HG03442 (cell line): ENCODE measurements around the gene LASP1.
"Not testable (repeated sequence)": the region's sequence is repeated elsewhere in the genome, so short reads cannot be mapped to it uniquely, and the experiment has no call there.

Source experiments
- ATAC-seq: cut with Tn5 transposase; IDR thresholded peaks from one replicate; pipeline ENCODE4 v1.9.1; 2021; ENCODE audit warnings: mild to moderate bottlenecking, moderate library complexity; ENCODE audit not compliant: unreplicated experiment

LASP1 gene

GRCh38 chr17:38906460-38907228 is 36.8 kb downstream of the LASP1 start:
- no peak for ATAC-seq

DNA sequence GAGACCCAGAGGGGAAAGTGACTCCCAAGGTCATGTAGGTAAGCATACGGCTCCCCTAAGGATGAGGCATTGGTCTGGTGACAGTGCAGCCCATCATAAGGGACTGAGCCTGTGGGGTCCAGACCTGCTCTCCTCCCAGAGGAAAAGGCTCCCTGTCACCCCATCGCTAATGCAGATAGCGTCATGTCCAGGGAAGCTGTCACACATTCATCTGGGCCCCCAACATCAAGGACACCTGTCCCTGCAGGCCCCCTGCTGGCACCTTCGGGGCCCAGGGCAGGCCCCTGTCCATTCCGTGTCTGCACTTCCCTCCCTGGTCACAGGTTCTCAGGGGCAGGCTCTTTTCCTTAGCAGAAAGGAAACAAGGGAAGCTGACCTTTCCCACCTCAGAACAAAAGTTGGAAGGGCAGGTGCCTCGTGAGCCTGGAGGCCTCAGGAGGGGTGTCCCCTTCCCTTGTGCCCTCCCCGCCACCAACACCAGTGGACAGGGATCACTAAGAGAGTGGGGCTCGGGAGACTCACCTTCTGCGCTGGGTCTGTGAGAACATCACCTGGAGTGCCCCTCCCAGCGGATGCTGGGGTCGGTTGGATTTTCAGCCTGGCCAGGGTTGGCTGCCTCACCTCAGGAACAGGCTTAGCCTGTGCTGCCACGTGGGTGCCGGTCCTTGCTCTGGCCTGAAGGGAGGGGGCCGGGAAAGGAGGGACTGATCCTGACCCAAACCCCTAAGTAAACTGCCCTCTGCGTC is 38.2 kb downstream of the LASP1 start:
- no peak for ATAC-seq

- ATAC-seq = no peak
These were observed 38.9 kb downstream of the LASP1 start for GRCh38 chr17:38908676-38909181.

GRCh38 chr17:38910325-38910724 is 40.5 kb downstream of the LASP1 start:
- no peak for ATAC-seq

- ATAC-seq = no peak
These were observed 41.3 kb downstream of the LASP1 start for GRCh38 chr17:38911081-38911730.

DNA sequence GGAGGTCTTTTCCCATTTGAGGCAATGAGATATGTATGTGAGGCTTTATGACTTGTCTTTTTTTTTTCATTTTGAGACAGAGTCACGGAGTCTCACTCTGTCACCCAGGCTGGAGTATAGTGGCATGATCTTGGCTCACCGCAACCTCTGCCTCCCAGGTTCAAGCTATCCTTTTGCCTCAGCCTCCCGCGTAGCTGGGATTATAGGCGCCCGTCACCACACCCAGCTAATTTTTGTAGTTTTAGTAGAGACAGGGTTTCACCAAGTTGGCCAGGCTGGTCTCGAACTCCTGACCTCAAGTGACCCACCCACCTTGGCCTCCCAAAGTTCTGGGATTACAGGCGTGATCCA is 41.8 kb downstream of the LASP1 start:
- not testable (repeated sequence) for ATAC-seq

DNA sequence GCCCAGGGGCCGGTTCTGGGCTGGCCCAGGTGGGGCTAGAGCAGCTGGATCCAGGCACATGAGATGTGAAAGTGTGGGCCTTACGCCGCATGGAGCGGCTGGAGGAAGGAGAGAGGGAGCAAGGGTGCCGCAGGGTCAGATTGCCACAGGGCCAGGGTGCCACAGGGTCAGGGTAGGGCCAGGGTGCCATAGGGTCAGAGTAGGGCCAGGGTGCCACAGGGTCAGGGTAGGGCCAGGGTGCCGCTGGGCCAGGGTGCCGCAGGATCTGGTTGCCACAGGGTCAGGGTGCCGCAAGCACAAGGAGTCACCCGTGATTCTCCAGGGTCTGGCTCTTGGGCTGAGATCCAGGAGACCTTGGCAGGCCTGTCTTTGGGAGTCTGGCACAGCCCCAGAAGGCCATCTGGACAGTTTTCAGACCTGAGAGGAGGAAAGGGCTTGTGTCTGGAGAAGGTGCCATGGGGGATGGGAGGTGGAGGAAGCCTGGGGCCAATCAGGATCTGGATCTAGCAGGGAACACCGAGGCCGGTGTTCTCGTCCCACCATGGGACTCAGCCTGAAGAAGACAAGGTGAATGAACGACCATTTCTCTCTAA is 42.5 kb downstream of the LASP1 start:
- no peak for ATAC-seq

- no peak for ATAC-seq
These were observed 45.1 kb downstream of the LASP1 start for GRCh38 chr17:38914741-38915638.

DNA sequence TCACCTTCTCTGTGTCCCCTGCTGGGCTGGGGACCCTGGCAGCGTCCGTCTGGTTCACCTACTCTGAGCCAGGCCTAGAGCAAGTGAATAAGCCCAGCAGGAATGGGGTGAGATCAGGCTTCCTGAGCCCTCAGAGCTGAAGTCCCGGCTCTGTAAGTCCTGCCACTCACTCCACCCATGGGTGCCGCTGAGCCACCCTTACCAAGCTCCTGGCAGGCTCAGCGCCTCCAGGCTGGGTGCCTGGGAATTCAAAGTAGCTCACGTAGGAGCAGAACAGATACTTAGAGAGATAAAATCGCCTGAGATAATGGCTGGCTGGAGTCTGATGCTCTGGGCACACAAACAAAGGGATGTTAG is 45.8 kb downstream of the LASP1 start:
- no peak for ATAC-seq

DNA sequence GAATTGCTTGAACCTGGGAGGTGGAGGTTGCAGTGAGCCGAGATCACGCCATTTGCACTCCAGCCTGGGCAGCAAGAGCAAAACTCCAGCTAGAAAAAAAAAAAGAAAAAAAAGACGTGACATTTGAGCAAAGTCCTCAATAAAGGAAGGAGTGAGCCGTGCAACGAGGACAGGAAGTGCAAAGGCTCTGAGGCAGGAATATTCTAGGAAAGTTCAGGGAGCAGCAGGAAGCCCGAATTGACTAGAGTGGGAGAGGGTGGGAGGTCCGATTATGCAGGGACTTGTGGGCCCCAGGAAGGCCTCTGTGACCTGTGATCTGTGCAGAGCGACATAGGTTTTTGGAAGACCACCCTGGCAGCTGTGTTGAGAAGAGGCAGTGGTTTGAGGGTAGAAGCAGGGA is 46.9 kb downstream of the LASP1 start:
- ATAC-seq = no peak

DNA sequence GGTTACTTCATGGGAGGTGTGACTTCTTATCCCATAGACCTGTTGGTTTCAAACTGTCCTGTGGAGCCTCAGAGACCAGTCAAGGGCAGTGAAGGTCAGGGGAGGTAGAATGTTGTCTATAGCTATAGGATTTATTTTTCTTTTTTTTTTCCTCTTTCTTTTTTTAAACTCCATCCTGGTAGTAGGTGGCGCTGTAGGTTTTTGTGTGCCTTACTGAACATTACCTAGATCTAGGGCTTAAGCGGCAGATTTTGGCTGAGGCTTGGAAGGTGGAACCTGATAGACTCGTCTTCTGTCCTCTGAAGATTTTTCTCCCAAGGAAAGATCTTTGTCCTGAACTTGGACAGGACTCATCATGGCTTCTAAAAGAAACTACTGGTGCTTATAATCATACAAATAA is 47.4 kb downstream of the LASP1 start:
- ATAC-seq = no peak

GRCh38 chr17:38918129-38918913 is 48.5 kb downstream of the LASP1 start:
- no peak for ATAC-seq

DNA sequence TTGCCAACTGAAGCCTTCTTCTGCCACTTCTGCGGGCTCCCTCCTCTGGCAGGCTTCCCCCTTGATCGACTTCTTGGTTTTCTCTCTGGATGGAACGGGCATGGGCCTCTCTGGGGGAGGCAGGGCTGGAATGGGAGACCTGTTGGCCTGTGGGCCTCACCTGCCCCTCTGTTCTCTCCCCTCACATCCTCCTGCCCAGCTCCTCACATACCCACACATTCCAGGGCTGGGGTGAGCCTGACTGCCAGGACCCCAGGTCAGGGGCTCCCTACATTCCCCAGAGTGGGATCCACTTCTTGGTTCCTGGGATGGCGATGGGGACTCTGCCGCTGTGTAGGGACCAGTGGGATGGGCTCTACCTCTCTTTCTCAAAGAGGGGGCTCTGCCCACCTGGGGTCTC is 49.1 kb downstream of the LASP1 start:
- no peak for ATAC-seq

GRCh38 chr17:38919316-38920078 is 49.6 kb downstream of the LASP1 start:
- no peak for ATAC-seq

DNA sequence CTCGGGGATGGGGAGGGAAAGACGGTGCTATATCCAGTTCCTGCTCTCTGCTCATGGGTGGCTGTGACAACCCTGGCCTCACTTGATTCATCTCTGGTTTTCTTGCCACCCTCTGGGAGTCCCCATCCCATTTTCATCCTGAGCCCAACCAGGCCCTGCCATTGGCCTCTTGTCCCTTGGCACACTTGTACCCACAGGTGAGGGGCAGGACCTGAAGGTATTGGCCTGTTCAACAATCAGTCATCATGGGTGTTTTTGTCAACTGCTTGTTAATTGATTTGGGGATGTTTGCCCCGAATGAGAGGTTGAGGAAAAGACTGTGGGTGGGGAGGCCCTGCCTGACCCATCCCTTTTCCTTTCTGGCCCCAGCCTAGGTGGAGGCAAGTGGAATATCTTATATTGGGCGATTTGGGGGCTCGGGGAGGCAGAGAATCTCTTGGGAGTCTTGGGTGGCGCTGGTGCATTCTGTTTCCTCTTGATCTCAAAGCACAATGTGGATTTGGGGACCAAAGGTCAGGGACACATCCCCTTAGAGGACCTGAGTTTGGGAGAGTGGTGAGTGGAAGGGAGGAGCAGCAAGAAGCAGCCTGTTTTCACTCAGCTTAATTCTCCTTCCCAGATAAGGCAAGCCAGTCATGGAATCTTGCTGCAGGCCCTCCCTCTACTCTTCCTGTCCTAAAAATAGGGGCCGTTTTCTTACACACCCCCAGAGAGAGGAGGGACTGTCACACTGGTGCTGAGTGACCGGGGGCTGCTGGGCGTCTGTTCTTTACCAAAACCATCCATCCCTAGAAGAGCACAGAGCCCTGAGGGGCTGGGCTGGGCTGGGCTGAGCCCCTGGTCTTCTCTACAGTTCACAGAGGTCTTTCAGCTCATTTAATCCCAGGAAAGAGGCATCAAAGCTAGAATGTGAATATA is 50.8 kb downstream of the LASP1 start:
- ATAC-seq = no peak

DNA sequence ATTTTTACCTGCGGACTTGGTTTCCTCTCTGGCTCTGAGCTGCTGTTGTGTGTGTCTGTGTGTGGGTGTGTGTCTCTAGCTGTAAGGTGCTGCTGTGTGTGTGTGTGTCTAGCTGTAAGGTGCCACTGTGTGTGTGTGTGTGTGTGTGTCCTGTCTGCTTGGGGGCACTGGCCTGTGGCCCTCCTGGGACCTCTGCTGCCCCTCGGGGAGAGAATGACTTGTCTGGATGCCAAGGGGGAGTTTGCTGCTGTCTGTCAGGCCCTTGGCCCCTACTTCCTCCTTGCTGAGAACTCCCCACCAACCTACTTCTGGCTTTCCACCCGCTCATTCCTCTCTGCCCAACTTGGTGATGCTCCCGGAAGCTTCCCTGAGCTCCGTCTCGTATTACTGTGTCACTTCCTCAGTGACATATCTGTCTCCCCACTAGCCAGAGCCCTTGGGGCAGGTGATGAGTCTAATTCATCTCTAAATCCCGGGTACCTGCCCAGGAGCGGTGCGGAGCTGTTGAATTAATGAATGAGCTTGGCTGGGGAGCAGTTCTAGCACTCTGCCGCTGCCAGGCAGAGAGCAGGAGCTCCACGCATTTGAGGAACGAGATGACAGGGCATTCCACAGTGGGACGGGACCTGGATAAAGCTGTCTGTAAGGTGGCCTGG is 52.0 kb downstream of the LASP1 start:
- no peak for ATAC-seq

- no peak for ATAC-seq
These were observed 52.9 kb downstream of the LASP1 start for GRCh38 chr17:38922538-38923297.
